HG03175 (cell line): ENCODE results near the gene CCNDBP1.
"Not testable (repeated sequence)": the region's sequence is repeated elsewhere in the genome, so short reads cannot be mapped to it uniquely, and the experiment has no call there.

Experiments used
- ATAC-seq: cut with Tn5 transposase; IDR thresholded peaks from one replicate; pipeline ENCODE4 v1.9.1; 2021; ENCODE audit warnings: mild to moderate bottlenecking, moderate library complexity; ENCODE audit not compliant: unreplicated experiment

Gene CCNDBP1

DNA sequence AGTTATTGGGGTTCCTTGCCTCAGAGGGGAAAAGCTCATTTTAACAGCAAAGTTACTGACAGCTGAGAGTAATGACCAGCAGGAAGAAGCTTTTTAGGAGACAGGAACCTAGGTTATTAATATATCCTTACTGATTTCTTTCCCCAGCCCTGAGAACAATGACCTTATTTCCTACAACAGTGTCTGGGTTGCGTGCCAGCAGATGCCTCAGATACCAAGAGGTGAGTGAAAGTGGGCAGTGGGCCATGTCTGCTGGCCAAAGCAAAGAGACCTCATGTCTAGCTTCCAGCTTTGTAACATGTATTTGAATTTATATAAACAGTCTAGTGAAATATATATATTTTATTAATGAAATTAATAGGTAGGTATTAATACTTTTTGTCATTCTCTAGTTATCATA lies 5.0 kb downstream of the CCNDBP1 start:
- no peak for ATAC-seq

DNA sequence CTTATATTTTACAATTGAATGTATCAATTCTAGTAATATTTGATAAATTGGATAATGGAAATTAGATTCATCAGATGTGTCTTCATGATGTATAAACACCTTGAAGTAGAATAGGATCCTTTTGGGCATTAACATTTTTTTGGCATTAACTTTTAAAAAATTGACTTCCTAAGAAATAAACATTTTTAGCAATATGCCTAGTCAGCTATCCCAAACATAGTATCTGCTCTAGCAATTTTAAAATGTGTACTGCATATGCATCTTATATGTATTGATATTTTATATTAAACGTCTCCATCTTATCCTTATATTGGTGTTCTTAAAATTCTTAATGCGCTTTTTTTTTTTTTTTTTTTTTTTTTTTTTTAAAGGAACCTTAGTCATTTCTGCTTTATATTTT lies 8.5 kb downstream of the CCNDBP1 start:
- no peak for ATAC-seq

DNA sequence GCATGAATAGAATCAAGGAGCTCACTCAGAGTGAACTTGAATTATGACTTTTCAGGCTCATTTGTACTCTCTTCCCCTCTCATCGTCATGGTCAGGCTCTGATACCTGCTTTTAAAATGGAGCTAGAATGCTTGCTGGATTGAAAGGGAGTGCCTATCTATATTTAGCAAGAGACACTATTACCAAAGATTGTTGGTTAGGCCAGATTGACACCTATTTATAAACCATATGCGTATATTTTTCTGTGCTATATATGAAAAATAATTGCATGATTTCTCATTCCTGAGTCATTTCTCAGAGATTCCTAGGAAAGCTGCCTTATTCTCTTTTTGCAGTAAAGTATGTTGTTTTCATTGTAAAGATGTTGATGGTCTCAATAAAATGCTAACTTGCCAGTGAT lies 9.6 kb downstream of the CCNDBP1 start:
- no peak for ATAC-seq

DNA sequence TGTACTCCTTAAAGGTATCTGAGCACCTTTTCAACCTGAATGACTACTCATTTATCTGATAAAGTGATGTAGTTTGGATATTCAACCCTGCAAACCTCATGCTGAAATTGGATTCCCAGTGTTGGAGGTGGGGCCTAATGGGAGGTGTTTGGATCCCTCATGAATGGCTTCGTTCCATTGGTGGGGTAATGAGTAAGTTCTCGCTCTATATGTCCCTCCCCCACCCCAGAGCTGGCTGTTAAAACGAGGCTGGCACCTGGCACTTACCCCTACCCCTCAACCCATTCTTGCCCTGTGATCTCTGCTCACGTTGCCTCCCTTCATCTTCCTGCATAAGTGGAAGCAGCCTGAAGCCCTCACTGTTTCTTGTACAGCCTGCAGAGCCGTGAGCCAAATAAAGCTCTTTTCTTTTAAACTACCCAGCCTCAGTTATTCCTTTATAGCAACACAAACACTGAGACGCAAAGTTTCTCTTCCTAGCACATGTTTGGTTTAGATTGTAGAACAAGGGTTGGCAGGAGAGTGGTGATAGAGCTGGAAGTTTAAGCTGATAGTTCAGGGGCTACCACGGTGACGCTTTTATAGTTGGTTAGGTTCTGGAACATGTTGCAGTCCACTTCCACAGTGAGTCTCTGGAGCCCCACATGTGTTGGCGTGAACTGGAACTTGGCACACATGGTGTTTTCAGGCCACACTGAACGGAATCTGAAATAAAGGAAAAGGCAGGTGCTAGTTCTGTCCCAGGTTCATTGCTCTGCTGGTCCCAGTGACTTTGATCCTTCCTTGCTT lies 11.8 kb downstream of the CCNDBP1 start:
- ATAC-seq, result no peak

DNA sequence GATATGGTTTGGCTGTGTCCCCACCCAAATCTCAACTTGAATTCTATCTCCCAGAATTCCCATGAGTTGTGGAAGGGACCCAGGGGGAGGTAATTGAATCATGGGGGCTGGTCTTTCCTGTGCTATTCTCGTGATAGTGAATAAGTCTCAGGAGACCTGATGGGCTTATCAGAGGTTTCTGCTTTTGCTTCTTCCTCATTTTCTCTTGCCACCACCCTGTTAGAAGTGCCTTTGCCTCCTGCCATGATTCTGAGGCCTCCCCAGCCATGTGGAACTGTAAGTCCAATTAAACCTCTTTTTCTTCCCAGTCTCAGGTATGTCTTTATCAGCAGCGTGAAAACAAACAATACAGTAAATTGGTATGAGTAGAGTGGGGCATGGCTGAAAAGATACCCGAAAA lies 12.6 kb downstream of the CCNDBP1 start:
- ATAC-seq, result not testable (repeated sequence)

DNA sequence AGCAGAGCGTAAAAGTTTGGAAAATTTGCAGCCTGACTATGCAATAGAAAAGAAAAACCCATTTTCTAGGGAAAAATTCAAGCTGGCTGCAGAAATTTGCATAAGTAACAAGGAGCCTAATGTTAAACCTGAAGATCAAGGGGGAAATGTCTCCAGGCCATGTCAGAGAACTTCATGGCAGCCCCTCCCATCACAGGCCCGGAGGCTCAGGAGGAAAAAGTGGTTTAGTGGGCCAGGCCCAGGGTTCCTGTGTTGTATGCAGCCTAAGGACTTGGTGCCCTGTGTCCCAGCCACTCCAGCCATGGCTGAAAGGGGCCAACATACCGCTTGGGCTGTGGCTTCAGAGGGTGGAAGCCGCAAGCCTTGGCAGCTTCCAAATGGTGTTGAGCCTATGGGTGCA lies 13.4 kb downstream of the CCNDBP1 start:
- not testable (repeated sequence) for ATAC-seq

DNA sequence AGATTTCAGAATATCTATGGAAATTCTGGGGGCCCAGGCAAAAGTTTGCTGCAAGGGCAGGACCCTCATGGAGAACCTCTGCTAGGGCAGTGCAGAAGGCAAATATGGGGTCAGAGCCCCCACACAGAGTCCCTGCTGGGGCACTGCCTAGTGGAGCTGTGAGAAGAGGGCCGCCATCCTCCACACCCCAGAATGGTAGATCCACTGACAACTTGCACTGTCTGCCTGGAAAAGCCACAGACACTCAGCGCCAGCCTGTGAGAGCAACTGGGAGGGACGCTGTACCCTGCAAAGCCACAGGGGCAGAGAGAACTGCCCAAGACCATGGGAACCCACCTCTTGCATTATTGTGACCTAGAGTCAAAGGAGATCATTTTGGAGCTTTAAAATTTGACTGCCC lies 13.8 kb downstream of the CCNDBP1 start:
- ATAC-seq, result no peak

DNA sequence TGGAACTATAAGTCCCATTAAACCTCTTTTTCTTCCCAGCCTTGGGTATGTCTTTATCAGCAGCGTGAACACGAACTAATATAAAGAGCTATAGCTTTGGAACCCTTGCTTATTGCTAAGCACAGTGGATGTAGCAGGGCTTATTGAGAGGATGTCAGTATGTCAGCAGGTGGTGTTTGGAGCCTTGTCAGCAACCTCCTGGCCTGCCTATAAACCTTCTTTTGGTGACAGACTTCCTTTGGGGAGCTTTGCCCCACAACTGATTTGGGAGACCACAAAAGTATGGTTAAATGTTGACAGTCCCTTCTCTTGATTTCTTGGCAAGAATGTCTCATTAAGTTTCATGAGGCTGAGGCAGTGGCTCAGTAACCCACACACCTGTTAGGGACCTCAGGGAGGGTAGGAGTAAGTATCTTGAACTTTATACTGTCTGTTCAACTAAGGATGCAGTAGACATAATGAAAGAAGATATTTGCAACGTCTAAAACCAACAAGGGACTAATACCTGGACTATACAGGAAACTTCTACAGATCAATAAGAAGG lies 14.8 kb downstream of the CCNDBP1 start:
- ATAC-seq, result no peak

DNA sequence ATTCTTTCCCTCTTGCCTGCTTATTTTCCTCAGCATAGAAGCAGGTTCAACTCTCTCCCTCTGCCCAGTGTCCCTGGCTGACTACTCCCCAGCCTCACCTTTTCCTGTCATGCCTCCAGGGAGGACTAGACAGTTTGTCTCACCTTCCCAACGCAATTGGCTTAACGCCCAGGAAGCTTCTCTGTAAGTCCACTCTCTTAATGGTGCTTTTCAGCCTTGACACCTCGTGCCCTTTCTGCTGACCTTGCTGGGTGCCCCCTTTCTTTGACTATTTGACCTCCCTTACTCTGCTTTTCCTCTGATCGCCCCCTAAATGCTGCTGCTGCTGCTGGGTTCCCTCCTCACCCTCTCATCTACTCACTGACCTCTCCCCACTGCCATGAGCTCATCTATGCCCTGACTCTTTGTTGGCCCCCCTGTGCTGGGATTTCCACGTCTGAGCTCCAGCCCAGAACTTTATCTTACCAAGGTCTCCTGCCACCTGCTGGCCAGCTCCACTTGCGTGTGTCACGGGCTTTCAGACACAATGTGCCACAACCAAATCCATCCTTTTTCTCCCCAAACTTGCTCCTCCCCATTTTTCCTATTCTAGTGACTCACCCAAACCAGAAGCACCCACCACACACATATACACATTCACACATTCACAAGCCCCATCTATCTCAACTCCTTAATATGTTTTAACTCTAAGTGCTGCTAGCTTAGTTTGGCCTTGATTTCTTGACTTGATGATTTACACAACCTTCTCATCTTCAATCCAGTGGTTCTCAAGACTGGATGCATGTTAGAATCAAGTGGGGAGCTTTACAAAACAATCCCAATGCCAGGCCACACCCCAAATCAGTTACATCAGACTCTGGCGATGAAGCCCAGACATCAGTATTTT lies 19.1 kb downstream of the CCNDBP1 start:
- ATAC-seq, result no peak

DNA sequence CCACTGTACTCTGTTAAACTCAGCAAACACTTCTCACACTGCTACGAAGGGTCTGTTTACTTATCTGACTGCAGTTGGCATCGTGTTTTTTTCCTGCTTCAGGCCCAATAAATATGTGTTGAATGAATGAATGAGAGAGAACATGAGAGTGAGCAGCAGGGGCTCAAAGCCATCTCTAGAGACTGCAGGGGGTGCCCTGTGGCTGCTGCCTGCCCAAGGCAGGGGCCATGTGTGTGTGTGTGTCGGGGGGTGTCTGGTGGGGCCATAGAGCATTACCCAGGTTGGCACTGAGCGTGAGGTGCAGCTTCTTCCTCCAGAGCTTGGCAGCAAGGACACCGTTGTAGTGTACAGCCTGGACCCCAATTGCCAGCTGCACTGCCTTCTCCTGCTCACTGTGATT lies 20.9 kb downstream of the CCNDBP1 start:
- ATAC-seq, result no peak

DNA sequence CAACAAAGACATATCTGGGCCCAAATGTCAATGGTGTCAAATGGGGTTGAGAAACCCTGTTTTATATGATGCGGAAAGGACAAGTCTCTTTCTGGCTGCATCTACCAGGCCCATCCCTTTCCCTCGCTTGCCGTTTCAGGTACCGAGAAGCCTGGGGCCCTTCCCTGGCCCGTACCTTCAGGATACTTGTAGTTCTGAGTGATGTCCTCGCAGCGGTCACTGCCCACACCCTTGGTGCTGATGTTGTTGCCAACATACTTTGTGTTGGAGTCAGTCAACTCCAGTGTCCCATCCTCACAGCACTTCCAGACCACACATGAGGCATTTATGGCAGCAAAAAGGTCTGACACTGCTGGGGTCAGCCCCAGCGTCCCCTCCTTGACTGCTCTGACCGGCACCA lies 21.8 kb downstream of the CCNDBP1 start:
- no peak for ATAC-seq

DNA sequence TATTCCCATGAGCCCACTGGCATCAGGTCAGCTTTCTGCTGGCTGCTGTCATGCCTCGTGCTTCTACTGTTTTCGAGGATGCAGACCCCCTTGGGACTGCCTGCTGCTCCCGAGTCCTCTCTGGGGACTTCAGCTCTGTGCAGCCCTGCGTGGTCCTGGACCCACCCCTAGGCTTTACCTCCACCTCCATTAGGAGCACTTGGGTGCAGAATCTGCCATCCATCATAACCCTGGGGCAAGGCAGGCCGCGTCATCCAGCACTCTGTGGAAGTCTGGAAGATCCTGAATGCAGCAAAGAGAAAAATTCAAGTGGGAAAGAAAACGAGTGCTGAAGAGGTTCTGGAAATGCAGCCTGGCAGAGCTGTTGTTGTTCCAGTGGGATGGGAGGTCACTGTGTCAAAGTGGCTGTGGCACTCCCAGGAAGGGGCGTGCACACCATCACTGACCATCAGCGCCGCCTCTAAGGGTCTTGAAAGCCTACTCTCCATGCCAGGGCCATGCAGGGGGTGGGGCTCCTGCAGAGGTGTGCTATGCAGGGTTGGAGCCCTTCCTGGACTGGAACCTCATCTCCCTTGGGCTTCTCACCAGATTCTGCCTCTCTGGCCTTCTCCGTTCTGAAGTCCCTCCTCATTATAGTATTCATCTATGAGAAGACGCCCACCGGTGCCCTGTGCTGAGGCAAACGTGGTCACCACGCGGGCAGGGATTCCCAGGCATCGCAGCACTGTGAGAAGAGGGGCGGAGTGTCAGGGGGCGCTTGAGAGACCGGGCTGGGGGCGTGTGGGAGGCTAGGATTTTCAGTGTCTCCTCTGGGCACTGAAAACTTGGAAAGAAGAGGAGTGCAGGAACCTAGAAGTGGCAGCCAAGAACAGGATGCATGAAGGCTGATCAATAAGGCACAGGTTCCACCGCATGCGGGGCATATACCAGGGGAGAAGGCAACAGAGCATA lies 23.1 kb downstream of the CCNDBP1 start:
- ATAC-seq, result no peak

DNA sequence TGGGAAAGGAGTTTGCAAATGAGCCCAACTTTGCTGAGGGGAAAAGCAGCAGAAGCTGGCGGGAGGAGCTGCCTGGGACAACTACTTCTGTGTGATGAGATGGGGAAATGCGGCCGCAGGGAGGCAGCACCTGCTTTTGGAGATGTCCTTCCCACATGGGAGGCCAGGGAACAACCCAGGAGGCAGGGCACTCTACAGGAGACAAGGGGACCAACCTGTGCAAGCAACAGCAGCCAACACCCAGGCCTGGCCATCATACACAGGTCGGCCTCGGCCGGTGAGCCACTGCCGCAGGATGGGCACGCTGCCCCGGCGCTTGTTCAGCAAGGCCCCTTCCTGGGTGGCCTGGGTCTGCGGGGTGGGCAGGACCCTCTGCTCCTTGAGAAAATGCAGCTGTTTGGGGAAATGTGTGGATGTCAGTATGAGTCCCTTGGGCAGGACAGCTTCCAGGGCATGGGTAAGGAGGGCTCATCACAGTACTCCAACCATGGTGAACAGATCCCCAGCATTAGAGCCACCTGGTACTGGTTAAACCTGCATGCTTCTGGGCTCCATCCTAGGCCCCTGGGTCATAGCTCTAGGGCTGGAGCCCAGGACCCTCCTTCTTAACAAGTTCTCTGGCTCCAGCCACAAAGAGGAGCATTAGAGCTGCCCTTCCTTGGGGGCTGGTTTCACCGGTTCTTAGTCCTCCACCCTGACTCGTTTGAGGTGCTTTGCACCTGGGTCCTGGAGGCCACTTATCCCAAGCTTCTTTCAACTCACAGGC lies 24.0 kb downstream of the CCNDBP1 start:
- ATAC-seq, result no peak

DNA sequence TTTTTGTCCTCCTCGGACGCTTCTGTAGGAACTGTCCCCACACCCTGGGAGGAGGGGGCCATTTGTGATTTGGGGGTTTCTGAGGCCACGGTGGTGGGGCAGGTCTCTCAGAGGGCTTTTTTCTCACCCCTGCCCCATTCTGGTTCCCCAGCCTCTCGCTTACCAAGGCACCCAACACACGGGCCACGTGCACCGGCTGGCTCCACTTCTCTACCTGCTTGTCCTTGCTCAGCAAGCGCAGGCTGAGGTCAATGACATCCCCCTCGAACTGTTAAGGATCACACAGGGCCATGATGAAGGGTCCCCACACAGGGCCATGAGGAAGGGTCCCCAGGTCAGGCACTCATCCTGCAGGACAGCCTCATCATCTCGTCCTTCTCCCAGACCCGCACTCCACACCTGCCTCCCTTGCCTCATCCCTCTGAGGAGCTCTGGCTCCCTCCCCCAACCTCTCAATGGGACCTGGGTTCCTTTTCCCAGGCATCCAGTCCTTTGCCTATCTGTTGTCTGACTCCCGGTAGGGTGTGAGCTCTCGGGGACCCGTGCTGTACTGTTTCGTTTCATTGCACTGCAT lies 25.1 kb downstream of the CCNDBP1 start:
- no peak for ATAC-seq

DNA sequence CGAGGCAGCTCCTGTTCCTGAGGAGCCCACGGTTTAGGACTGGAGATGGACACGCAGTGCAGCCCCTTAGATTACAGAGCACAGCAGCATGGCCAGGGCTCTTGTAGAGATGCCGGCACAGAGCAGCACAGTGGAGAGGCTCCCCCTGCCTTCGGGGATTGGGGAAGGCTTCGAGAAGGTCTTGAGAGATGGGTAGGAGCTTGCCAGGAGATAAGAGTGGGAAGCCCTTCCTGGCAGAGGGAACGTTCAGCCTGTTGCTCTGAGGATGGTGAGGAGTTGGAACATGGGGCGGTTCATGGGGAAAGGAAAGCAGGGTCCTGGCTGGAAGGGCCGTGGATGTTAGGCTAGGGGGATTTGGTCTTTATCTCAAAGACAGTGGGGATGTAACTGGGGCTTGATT lies 25.6 kb downstream of the CCNDBP1 start:
- no peak for ATAC-seq

DNA sequence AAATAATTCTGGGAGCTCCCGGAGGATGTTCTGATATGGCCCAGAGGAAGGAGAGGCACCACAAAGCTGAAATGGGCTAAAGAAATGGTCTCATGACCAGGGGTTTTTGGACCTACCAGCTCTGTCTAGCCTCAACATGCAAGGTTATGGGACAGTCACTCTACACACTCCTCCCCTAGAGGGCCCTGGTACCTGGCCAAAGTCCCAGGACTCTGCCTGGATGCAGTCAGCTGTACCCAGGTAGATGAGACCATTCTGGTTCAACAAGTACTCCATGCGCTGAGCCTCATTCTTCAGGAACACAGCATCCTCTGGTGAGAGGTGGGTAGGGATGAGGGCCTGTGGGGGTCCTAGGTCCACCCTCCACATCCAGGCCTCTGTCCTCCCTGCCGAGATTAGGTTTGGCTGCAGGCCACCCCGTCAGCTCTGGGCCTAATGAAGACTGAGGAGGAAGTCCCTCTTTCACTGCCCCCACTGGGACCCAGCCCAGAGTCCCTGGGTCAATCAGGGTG lies 26.1 kb downstream of the CCNDBP1 start:
- no peak for ATAC-seq

DNA sequence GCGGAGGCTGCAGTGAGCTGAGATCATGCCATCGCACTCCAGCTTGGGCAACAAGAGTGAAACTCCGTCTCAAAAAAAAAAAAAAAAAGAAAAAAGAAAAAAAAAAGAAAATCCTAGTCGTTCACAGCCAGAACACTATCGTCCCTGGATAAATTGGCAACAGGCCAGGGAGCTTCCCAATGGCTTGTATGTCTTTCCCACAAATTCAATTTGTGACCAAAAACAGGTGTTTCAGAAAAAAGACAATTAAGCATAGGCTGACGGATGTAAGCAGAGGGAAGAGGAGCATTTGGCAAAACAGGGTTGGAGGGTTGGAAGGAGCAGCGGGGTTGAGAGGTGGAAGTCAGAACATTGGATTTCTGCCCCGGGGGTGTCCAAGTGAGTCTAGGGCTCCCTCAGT lies 27.1 kb downstream of the CCNDBP1 start:
- no peak for ATAC-seq

DNA sequence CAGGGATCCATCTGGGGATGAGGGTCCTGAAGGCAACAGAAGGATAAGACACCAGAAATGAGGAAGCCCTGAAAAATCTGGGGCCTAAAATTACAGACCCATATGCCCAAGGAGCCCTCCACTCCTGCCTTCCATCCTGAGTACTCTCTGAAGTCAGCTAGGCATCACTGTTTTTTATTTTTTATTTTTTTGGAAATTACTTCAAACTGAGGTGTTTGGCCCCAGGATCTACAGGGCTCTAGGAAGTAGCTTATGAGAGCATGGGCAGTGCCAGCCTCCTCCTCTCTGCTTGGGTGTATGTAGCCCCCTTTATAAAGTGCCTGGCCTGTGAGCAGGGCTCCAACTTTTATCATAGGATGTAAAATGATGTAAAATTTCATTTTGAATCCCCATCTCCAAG lies 27.7 kb downstream of the CCNDBP1 start:
- no peak for ATAC-seq

DNA sequence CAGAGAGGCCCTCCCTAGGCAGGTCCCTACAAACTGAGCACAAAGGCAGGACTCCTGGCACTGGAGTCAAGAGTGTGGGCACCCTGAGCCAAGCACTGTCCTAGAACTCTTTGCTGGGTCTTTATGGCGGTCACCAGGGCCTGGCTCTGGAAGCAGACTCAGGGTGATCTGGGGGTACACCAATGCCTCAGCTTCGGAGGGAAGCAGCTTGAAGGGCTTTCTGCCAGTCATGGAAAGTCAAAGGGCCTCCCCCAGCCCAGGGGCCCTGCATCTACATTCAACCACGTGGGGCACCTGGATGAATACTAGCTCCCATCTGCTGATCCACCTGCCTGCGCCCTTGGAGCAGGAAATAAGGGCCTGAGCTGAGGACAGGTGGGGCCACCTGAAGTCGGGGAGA lies 28.3 kb downstream of the CCNDBP1 start:
- no peak for ATAC-seq

DNA sequence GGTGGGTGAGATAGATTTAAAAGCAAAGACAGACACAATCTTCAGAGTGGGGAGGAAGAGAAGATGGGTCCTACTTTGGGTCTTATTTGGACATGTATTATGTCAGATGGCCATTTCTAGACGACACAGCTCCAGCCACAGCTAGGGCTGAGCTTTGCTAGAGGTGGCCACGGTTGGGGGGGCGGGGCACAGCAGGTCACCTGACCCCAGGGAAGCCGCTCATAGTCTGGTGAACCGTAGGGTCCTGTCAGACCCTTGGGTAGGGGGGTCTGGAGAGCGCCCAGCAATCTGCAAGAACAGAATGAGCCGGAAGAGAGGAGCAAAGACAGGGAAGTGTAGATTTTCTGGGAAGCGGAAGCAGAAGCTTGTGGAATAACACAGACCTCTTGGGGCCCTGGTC lies 29.0 kb downstream of the CCNDBP1 start:
- no peak for ATAC-seq
